PC-3 (cell line): ENCODE data around the gene PMS1.

Source experiments
- EZH2phosphoT487 ChIP-seq: fragments of 300-600 bp; sonication (generic); IDR thresholded peaks from 2 replicates; pipeline ENCODE4 v1.6.1; 2018; ENCODE audit warnings: mild to moderate bottlenecking, antibody characterized with exemption, low read length, borderline replicate concordance
- TF ChIP-seq, protein P1 (sequence below): fragments of 300-600 bp; sonication (generic); conservative IDR thresholded peaks from 2 replicates; pipeline ENCODE4 v1.5.1; 2017; ENCODE audit warnings: antibody characterized with exemption, low read depth, mild to moderate bottlenecking, low read length

DNA sequence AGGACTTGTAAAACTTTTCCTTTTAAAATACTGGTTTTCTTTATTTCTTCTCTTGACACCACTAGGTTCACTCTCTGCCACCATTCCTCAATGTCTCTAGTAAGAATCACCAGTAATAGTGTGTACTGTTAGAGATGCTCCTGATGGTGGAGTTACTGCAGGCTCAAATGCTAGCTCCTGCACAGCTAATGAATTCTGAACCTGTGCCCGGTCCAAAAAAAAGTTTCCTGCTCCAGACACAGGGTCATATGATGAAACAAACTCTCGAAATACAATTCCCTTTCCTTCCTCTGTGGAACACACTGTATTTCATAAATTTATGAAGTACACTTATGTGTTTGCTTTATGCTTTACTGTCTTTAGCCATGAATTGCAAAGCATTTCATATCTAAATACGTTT, 19.2 kb downstream of the PMS1 start:
- TF ChIP-seq, protein P1, sequence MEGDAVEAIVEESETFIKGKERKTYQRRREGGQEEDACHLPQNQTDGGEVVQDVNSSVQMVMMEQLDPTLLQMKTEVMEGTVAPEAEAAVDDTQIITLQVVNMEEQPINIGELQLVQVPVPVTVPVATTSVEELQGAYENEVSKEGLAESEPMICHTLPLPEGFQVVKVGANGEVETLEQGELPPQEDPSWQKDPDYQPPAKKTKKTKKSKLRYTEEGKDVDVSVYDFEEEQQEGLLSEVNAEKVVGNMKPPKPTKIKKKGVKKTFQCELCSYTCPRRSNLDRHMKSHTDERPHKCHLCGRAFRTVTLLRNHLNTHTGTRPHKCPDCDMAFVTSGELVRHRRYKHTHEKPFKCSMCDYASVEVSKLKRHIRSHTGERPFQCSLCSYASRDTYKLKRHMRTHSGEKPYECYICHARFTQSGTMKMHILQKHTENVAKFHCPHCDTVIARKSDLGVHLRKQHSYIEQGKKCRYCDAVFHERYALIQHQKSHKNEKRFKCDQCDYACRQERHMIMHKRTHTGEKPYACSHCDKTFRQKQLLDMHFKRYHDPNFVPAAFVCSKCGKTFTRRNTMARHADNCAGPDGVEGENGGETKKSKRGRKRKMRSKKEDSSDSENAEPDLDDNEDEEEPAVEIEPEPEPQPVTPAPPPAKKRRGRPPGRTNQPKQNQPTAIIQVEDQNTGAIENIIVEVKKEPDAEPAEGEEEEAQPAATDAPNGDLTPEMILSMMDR: no peak
- TF ChIP-seq EZH2phosphoT487: no peak
